ENCODE measurements around the gene KCNQ4.

- TF ChIP-seq CTCF (IDR thresholded peaks at IDR 0.05), result no peak
- TF ChIP-seq POLR2AphosphoS5 (IDR thresholded peaks at IDR 0.05), result no peak
- TF ChIP-seq POLR2A (IDR thresholded peaks at IDR 0.05), result no peak
Observed at GRCh38 chr1:40837601-40838000, 54.0 kb downstream of the KCNQ4 start.

Measured in breast epithelium (tissue), 3 donors.